Type B pancreatic cell (in vitro differentiated cells): ENCODE measurements around the gene SETD1A. TPM values are rescaled to one million over a fixed set of nuclear protein-coding genes. Genes with fewer than 3 reads are reported as not detected.
A peak's percentile ranks its signal among the peaks of the same experiment; 100 is the strongest.

ENCODE experiments used
- DNase-seq: peaks from one replicate; pipeline ENCODE4 v3.0.0; 2021; ENCODE audit warnings: mixed read lengths; ENCODE audit not compliant: unreplicated experiment; ENCODE audit errors: extremely low spot score
- H3K27ac Mint-ChIP-seq: 2 replicates; pipeline ENCODE4 v1.8.0; 2021; ENCODE audit warnings: mild to moderate bottlenecking, mixed read lengths
- H3K27me3 Mint-ChIP-seq: 2 replicates; pipeline ENCODE4 v1.8.0; 2021; ENCODE audit warnings: mixed read lengths
- H3K36me3 Mint-ChIP-seq: 2 replicates; pipeline ENCODE4 v1.8.0; 2021; ENCODE audit warnings: mixed read lengths
- H3K4me1 Mint-ChIP-seq: one replicate; pipeline ENCODE4 v1.8.0; 2021; ENCODE audit warnings: mixed read lengths; ENCODE audit not compliant: unreplicated experiment
- H3K4me3 Mint-ChIP-seq: 2 replicates; pipeline ENCODE4 v1.8.0; 2021; ENCODE audit warnings: mild to moderate bottlenecking, mixed read lengths
- H3K9me3 Mint-ChIP-seq: 2 replicates; pipeline ENCODE4 v1.8.0; 2021; ENCODE audit warnings: mixed read lengths
- total RNA-seq: library from RNA; stranded (reverse); gene quantifications from 2 replicates; pipeline ENCODE4 v1.2.1, GENCODE V29; 2021; ENCODE audit warnings: low replicate concordance
- TF ChIP-seq, protein P1 (sequence below): fragments of 200-600 bp; sonication (generic); conservative IDR thresholded peaks from 2 replicates; pipeline ENCODE4 v1.5.0; 2021; ENCODE audit warnings: antibody characterized with exemption, mild to moderate bottlenecking

SETD1A gene
- total RNA-seq, 1 donor from 2014 or later = 25.0 TPM

DNA sequence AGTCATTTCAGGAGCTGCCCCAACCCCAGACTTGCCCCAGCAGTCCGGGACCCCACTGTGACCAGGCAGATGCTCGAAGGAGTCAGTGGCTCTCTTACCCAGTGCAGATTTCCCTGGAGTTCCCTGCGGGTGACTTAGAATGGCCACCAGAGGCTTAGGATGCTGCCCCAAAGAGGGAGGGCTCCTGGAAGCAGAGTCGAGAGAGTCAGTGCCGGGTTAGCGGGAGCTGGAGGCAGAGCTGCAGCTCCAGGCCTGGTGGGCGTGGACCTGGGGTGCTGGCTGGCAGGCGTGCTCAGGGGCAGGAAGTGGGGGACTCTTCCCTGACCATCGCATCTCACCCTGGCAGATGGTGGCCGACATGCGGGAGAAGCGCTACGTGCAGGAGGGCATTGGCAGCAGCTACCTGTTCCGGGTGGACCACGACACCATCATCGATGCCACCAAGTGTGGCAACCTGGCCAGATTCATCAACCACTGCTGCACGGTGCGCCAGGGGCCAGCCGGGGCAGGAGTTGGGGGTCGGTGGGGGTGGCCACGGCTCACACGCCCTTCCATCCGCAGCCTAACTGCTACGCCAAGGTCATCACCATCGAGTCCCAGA lies 25.8 kb downstream of the SETD1A start:
- TF ChIP-seq, protein P1, sequence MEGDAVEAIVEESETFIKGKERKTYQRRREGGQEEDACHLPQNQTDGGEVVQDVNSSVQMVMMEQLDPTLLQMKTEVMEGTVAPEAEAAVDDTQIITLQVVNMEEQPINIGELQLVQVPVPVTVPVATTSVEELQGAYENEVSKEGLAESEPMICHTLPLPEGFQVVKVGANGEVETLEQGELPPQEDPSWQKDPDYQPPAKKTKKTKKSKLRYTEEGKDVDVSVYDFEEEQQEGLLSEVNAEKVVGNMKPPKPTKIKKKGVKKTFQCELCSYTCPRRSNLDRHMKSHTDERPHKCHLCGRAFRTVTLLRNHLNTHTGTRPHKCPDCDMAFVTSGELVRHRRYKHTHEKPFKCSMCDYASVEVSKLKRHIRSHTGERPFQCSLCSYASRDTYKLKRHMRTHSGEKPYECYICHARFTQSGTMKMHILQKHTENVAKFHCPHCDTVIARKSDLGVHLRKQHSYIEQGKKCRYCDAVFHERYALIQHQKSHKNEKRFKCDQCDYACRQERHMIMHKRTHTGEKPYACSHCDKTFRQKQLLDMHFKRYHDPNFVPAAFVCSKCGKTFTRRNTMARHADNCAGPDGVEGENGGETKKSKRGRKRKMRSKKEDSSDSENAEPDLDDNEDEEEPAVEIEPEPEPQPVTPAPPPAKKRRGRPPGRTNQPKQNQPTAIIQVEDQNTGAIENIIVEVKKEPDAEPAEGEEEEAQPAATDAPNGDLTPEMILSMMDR = no peak
- H3K4me1 Mint-ChIP-seq = no peaks in the 10 kb centered on the region

DNA sequence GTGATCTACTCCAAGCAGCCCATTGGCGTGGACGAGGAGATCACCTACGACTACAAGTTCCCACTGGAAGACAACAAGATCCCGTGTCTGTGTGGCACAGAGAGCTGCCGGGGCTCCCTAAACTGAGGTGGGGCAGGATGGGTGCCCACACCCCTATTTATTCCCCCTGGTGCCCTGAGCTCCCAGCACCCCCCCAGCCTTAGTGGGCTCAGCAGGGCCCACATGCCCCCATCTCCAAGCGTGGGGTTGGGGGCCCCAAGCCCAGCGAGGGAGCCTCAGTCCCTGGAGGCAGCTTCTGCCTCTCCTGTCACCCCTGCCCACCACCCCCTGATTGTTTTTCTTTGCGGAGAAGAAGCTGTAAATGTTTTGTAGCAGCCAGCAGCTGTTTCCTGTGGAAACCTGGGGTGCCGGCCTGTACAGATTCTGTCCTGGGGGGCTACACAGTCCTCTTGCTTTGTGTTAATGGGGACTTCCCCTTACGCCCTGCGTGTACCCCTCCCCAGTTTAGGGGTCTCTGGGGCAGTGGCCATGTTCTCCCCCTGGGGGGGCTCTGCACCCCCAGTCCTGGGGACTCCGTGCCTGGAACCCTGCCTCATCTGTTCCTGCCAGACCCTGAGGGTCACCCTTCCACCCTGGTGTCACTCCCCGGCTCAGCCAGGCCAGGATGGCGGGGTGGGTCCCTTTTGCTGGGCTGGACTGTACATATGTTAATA lies 26.5 kb downstream of the SETD1A start:
- no peak for DNase-seq

More for the DNA sequence above, 25.8 kb downstream of the SETD1A start:
- DNase-seq = no peak
- Mint-ChIP-seq H3K27ac (no peak overlapping the region), H3K4me3 (no peak overlapping the region), H3K27me3 (no peaks in the 10 kb centered on the region), H3K36me3 (peaks cover 3% of the 10 kb centered on the region), H3K9me3 (no peaks in the 10 kb centered on the region)

DNA sequence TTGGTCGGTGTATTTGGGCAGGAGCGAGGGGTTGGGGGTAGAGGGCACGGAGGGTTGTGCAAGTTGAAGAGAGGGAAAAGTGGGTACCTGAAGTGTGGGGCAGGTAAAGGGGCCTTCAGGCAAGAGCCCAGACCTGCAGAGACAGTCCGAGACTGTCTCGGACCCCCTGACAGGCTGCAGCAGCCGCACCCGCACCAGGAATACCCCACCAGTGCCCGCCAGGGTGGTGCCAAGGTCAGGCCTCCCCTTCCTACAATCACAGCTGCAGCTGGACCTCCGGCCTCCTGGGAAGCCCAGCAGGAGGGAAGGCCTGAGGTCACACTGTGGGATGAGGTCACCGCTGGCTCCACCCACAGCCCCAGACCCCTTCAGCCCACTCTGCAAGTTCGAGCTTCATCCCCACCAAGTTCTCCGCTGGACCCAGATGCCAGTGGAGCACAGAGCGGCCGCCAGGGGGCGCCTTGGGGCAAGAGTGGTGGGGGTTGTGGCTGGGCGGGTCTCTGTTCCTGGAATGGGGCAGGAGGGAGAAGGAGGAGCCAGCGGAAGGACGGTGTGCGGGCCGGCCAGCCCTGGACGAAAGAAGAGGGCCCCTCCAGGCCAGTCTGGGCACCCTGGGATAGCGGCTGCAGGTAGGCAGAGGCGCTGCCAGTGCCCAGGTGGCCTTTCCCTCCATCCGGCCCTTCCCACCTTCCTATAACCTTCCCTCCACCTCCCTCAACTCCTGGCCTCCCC lies 27.3 kb downstream of the SETD1A start, which contains the start of gene HSD3B7:
TSS of gene HSD3B7 (plus strand) at position 539 of the 732 bp plus-strand sequence. CDS start 452 bp downstream, outside the sequence.
- H3K36me3 Mint-ChIP-seq = no peaks in the 10 kb centered on the region
- H3K4me1 Mint-ChIP-seq = no peaks in the 10 kb centered on the region
- H3K27ac Mint-ChIP-seq = no peak within 1 kb of the TSS
- TF ChIP-seq, protein P1 = peak; percentile 96
- no peaks in the 10 kb centered on the region for H3K9me3 Mint-ChIP-seq
- peak within 1 kb of the TSS; percentile 75 for H3K4me3 Mint-ChIP-seq
- peak; percentile 95 for DNase-seq
- H3K27me3 Mint-ChIP-seq = no peaks in the 10 kb centered on the region

More for the DNA sequence above, 26.5 kb downstream of the SETD1A start:
- H3K27ac Mint-ChIP-seq = no peak overlapping the region
- H3K4me3 Mint-ChIP-seq = no peak overlapping the region
- H3K9me3 Mint-ChIP-seq = no peaks in the 10 kb centered on the region
- TF ChIP-seq, protein P1 = no peak
- no peaks in the 10 kb centered on the region for H3K36me3 Mint-ChIP-seq
- H3K4me1 Mint-ChIP-seq = no peaks in the 10 kb centered on the region
- H3K27me3 Mint-ChIP-seq = no peaks in the 10 kb centered on the region

GRCh38 chr16:30985401-30986128 lies 28.0 kb downstream of the SETD1A start:
- Mint-ChIP-seq H3K27ac (no peak overlapping the region), H3K27me3 (no peaks in the 10 kb centered on the region), H3K4me3 (peak overlapping the region; percentile 75), H3K36me3 (no peaks in the 10 kb centered on the region), H3K9me3 (no peaks in the 10 kb centered on the region), H3K4me1 (no peaks in the 10 kb centered on the region)
- DNase-seq = no peak
- TF ChIP-seq, protein P1 = no peak
